UCSD-AML1 (cell line): Measurements from ENCODE around the gene MYH16.
A peak's percentile ranks its signal among the peaks of the same experiment; 100 is the strongest.
"Not testable (repeated sequence)": the region's sequence is repeated elsewhere in the genome, so short reads cannot be mapped to it uniquely, and the experiment has no call there.

Source experiments
- DNase-seq: peaks from one replicate; lab custom pipeline; 2025; ENCODE audit not compliant: unreplicated experiment; lab: John Stamatoyannopoulos, UW

MYH16 gene

DNA sequence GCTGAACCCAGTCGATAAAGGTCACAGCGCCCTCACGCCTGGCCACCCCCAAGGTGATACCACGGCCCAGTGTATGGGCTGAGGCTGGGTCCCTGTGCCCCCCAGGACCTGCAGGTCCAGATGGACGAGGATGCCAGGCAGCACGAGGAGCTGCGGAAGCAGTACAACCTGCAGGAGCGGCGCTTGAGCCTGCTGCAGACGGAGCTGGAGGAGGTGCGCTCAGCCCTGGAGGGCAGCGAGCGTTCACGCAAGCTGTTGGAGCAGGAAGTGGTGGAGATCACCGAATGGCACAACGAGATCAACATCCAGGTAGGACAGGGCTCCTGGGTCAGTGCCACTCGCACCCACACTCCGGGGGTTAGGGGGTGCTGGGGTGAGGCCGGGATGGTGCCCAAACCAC is 28.9 kb downstream of the MYH16 start:
- no peak for DNase-seq

- no peak for DNase-seq
These were observed 33.0 kb downstream of the MYH16 start for GRCh38 chr7:99305473-99306260.

- DNase-seq, result no peak
These were observed 35.9 kb downstream of the MYH16 start for GRCh38 chr7:99308461-99309074.

- no peak for DNase-seq
These were observed 36.5 kb downstream of the MYH16 start for GRCh38 chr7:99309111-99309510.

DNA sequence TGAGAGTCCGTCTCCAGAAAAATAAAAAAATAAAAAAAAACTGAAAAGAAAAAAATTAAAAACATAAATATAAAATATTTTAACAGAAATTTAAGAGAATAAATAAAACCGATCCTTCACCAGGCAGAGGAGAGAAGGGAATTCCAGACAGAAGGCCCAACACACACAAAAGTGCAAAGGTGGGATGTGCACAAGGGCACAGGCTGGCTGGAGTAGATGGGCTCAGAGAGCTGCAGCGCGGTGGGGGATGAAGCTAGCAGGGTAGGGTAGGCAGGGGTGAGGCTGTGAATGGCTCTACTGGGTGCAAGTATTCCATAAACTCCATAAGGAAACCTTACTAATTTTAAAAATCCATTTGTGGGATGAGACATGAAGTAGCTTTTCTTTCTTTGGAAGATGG is 37.4 kb downstream of the MYH16 start:
- DNase-seq, result no peak

GRCh38 chr7:99311702-99312101 is 39.1 kb downstream of the MYH16 start:
- no peak for DNase-seq

DNA sequence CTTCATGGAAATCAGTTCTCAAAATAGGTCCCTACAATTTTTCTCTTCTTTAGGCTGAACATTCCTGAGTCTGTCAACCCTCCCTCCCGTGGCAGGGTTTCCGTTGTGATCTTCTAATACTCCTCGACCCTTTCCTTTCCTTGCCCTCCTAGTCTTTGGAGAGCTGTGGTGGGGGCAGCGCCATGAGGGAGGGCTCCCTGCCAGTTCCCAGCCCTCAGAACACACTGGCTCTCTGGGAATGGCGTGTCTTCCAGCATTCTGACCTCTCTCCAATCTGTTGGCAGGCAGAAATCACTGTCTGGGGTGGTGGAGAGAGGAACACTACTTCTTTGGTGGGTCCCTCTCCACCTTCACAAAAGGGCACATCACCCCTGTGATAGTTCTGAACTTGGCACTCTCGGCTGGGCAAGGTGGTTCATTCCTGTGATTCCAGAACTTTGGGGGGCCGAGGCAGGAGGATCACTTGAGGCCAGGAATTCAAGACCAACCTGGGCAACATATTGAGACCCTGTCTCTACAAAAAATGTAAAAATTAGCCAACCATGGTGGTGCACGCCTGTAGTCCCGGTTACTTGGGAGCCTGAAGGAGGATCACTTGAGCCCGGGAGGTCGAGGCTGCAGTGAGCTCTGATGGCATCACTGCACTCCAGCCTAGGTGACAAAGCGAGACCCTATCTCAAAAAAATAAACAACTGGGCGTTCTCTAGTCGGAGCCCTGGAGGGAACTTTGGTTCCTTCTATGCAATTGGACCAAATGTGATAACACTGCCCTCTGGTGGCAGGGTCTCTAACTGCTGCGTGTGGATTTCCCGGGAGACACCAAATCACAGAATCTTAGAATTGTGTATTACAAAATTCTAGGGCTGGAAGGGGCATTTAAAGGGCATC is 39.9 kb downstream of the MYH16 start:
- DNase-seq, result peak; percentile 34

- no peak for DNase-seq
These were observed 40.5 kb downstream of the MYH16 start for GRCh38 chr7:99313204-99313573.

DNA sequence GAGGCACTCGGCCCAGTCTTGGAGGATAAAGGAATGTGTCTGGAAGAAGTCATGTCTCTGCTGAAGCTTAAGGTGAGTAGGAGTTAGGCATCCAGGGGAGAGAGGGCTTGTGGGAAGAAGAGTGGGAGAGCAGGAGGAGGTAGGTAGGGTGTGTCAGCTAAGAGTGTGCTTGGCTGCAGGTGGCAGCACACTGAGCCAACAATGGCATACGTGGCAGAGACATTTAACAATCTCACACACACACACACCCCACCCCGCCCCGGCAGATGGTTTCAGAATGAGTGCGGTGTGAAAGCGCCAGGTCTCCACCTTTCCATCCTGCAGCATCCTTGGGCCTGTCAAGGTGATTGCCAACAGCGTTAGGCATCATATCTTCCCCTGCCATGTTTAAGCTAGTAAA is 41.9 kb downstream of the MYH16 start:
- DNase-seq, result no peak

- no peak for DNase-seq
These were observed 47.7 kb downstream of the MYH16 start for GRCh38 chr7:99320371-99320770.

GRCh38 chr7:99322659-99323058 is 50.0 kb downstream of the MYH16 start:
- DNase-seq, result not testable (repeated sequence)

- no peak for DNase-seq
These were observed 51.9 kb downstream of the MYH16 start for GRCh38 chr7:99324559-99324958.

DNA sequence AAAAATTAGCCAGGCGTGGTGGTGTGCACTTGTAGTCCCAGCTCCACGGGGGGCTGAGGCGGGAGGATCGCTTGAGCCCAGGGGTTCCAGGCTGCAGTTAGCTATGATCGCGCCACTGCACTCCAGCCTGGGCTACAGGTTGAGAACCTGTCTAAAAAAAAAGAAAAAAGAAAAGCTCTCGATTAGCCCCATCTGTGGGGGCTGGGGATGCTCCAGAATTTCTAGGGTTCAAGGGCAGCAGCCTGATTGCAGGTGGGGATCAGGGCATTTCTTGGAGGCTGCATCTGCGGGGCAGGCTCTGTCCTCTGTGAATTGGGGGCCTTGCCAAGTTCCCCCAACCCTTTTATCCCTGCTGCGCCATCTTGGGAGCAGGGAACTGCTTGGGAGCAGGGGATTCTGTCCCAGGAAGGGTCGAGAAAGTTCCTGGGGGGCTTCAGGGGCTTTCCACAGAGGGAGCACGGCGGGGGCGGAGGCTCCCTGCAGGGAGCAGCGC is 52.4 kb downstream of the MYH16 start:
- DNase-seq, result no peak

- DNase-seq, result peak; percentile 87
These were observed 53.2 kb downstream of the MYH16 start, which contains the start of gene ARPC1A for GRCh38 chr7:99325592-99326407. TSS of gene ARPC1A (plus strand) at chr7:99325898. CDS start at chr7:99333354, 7,456 bp downstream.

GRCh38 chr7:99326408-99326782 is 53.8 kb downstream of the MYH16 start:
- no peak for DNase-seq

DNA sequence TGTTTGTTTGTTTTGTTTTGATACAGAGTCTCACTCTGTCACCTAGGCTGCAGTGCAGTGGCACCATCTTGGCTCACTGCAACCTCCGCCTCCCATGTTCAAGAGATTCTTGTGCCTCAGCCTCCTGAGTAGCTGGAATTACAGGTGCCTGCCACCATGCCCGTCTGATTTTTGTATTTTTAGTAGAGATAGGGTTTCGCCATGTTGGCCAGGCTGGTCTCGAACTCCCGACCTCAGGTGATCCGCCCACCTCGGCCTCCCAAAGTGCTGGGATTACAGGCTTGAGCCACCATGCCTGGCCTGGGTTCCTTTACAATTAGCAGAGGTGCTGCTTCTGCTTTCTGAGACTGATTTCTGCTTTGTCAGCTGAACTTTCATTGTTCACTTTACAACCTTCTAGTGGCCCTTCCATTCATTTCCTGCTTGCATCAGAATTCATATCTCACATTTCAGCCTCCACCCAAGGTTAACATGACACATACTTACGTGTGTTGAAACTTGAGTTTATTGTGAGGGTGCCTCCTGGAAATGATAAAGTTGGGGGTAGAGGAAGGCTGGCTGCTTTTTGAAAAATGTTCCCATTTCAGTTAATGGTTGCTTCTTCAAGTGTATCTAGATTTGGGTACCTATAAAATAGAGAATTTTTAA is 57.8 kb downstream of the MYH16 start:
- not testable (repeated sequence) for DNase-seq

- no peak for DNase-seq
These were observed 58.4 kb downstream of the MYH16 start for GRCh38 chr7:99331002-99331401.

DNA sequence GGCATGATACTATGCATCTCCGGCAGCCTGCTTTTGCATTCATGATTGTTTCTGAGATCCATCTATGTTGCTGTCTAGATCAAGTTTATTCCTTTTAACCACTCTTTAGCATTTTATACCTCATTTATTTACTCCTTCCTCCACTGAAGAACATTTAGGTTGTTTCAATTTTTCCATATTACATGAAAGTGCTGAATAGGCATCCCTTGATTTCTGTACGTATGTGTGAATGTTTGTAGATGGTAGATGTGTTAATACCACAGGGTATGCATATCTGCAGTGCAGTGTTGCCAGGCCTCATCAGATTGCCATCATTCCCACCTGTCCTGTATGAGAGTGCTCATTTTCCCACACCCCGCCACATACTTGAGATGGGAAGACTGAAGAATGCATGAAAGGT is 67.0 kb downstream of the MYH16 start:
- no peak for DNase-seq

- DNase-seq, result no peak
These were observed 68.0 kb downstream of the MYH16 start for GRCh38 chr7:99340659-99341058.

DNA sequence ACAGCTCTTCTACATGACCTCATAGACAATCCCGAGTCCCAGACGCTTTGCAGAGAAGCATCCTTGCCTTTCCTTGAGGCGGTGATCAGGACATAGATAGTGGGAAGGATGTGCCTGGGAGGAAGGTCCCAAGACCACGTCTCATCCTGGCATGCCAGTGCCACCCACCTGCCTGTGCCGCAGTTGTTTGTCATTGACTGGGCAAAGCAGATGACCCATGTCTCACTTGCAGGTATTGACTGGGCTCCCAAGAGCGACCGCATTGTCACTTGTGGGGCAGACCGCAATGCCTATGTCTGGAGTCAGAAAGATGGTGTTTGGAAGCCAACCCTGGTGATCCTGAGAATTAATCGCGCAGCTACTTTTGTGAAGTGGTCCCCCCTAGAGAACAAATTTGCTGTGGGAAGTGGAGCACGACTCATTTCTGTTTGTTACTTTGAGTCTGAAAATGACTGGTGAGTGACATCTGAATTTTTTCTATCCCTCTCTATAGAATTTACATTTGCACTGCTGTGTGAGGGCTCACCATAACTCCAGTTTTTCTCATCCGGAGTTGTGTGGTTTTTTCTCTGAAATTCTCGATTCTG is 71.5 kb downstream of the MYH16 start:
- no peak for DNase-seq
